Astrocyte (in vitro differentiated cells and primary cell): ENCODE data around the gene LDAH.

Source experiments
- CTCF ChIP-seq: IDR thresholded peaks from 2 replicates; pipeline ENCODE4 v1.5.1; 2011; ENCODE audit warnings: low read depth, mild to moderate bottlenecking, inconsistent platforms, low read length, moderate library complexity; ENCODE audit not compliant: insufficient read depth
- EZH2 ChIP-seq: IDR thresholded peaks from 2 replicates; pipeline ENCODE4 v1.6.1; 2012; ENCODE audit warnings: mild to moderate bottlenecking, low read length, inconsistent platforms; ENCODE audit not compliant: insufficient read depth

- no peak for TF ChIP-seq EZH2
- TF ChIP-seq CTCF, result no peak
Observed at GRCh38 chr2:20803974-20804373, 18.9 kb downstream of the LDAH start.
